Activated naive CD8-positive, alpha-beta T cell treated with anti-CD3 and anti-CD28 coated beads for 36 hours (primary cell): ENCODE measurements around the gene TMEM11. TPM values are rescaled to one million over a fixed set of nuclear protein-coding genes. Genes with fewer than 3 reads are reported as not detected.
"Not testable (repeated sequence)": the region's sequence is repeated elsewhere in the genome, so short reads cannot be mapped to it uniquely, and the experiment has no call there.

Source experiments
- DNase-seq: peaks from one replicate; pipeline ENCODE4 v3.0.0; 2021
- H3K27ac Mint-ChIP-seq: one replicate; pipeline ENCODE4 v1.8.0; 2022; ENCODE audit warnings: mild to moderate bottlenecking, moderate library complexity, mixed read lengths
- H3K27me3 Mint-ChIP-seq: one replicate; pipeline ENCODE4 v1.8.0; 2022; ENCODE audit warnings: mild to moderate bottlenecking, mixed read lengths
- H3K36me3 Mint-ChIP-seq: one replicate; pipeline ENCODE4 v1.8.0; 2021; ENCODE audit warnings: mild to moderate bottlenecking, mixed read lengths
- H3K4me1 Mint-ChIP-seq: one replicate; pipeline ENCODE4 v1.8.0; 2021; ENCODE audit warnings: mixed read lengths
- H3K4me3 Mint-ChIP-seq: one replicate; pipeline ENCODE4 v1.8.0; 2022; ENCODE audit warnings: mild to moderate bottlenecking, moderate library complexity, mixed read lengths
- H3K9me3 Mint-ChIP-seq: one replicate; pipeline ENCODE4 v1.8.0; 2022; ENCODE audit warnings: mixed read lengths
- total RNA-seq, 2 experiments: library from RNA; stranded (reverse); gene quantifications; one replicate each; pipeline ENCODE4 v1.2.3, GENCODE V29; 2021

The TMEM11 gene
- total RNA-seq, 2 experiments from 2014 or later: 28.3 to 29.8 TPM

GRCh38 chr17:21208352-21208751, 5.6 kb downstream of the TMEM11 start:
- DNase-seq: no peak
- Mint-ChIP-seq H3K27me3 (no peaks in the 10 kb centered on the region), H3K9me3 (no peaks in the 10 kb centered on the region), H3K36me3 (peaks cover 19% of the 10 kb centered on the region), H3K4me3 (no peak overlapping the region), H3K4me1 (peaks cover 41% of the 10 kb centered on the region), H3K27ac (no peak overlapping the region)

GRCh38 chr17:21204935-21205334, 9.0 kb downstream of the TMEM11 start:
- H3K4me3 Mint-ChIP-seq: no peak overlapping the region
- H3K27ac Mint-ChIP-seq: no peak overlapping the region
- H3K27me3 Mint-ChIP-seq: no peaks in the 10 kb centered on the region
- H3K36me3 Mint-ChIP-seq: peaks cover 3% of the 10 kb centered on the region
- DNase-seq: no peak
- H3K9me3 Mint-ChIP-seq: no peaks in the 10 kb centered on the region
- H3K4me1 Mint-ChIP-seq: peaks cover 24% of the 10 kb centered on the region

GRCh38 chr17:21202512-21202911, 11.4 kb downstream of the TMEM11 start:
- Mint-ChIP-seq H3K4me1 (peaks cover 22% of the 10 kb centered on the region), H3K9me3 (no peaks in the 10 kb centered on the region), H3K27ac (no peak overlapping the region), H3K27me3 (no peaks in the 10 kb centered on the region), H3K36me3 (peaks cover 12% of the 10 kb centered on the region), H3K4me3 (no peak overlapping the region)
- DNase-seq: no peak

- Mint-ChIP-seq H3K4me3 (no peak overlapping the region), H3K27me3 (no peaks in the 10 kb centered on the region), H3K36me3 (peaks cover 14% of the 10 kb centered on the region), H3K9me3 (no peaks in the 10 kb centered on the region), H3K4me1 (peaks cover 22% of the 10 kb centered on the region), H3K27ac (no peak overlapping the region)
- DNase-seq: no peak
Measured at GRCh38 chr17:21201874-21202273, 12.1 kb downstream of the TMEM11 start.

DNA sequence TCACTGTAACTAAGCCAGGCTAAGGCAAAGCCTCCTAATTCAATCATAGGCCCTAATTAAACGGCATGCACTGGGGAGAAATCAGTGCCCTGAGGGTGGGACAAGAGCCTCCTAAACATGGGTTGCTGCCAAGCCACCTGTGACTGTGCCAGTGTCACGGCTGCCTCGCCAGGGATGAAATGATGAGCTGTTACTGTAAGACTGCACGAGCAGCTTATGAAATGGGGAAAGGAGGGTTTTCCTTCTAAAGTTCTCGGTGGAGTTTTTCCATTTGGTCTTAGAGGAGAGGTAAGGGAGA, 12.7 kb downstream of the TMEM11 start:
- no peaks in the 10 kb centered on the region for H3K27me3 Mint-ChIP-seq
- H3K27ac Mint-ChIP-seq: no peak overlapping the region
- no peak overlapping the region for H3K4me3 Mint-ChIP-seq
- peaks cover 22% of the 10 kb centered on the region for H3K4me1 Mint-ChIP-seq
- H3K36me3 Mint-ChIP-seq: peaks cover 16% of the 10 kb centered on the region
- DNase-seq: no peak
- H3K9me3 Mint-ChIP-seq: no peaks in the 10 kb centered on the region

GRCh38 chr17:21200590-21201297, 13.2 kb downstream of the TMEM11 start:
- no peaks in the 10 kb centered on the region for H3K9me3 Mint-ChIP-seq
- H3K36me3 Mint-ChIP-seq: peaks cover 16% of the 10 kb centered on the region
- H3K4me3 Mint-ChIP-seq: no peak overlapping the region
- H3K4me1 Mint-ChIP-seq: peaks cover 17% of the 10 kb centered on the region
- DNase-seq: no peak
- no peaks in the 10 kb centered on the region for H3K27me3 Mint-ChIP-seq
- H3K27ac Mint-ChIP-seq: no peak overlapping the region

GRCh38 chr17:21199856-21200255, 14.1 kb downstream of the TMEM11 start:
- Mint-ChIP-seq H3K4me3 (no peak overlapping the region), H3K27ac (no peak overlapping the region), H3K27me3 (no peaks in the 10 kb centered on the region), H3K36me3 (peaks cover 17% of the 10 kb centered on the region), H3K9me3 (no peaks in the 10 kb centered on the region), H3K4me1 (peaks cover 15% of the 10 kb centered on the region)
- DNase-seq: no peak

- Mint-ChIP-seq H3K36me3 (peaks cover 17% of the 10 kb centered on the region), H3K27me3 (no peaks in the 10 kb centered on the region), H3K4me3 (no peak overlapping the region), H3K27ac (no peak overlapping the region), H3K9me3 (no peaks in the 10 kb centered on the region), H3K4me1 (peaks cover 15% of the 10 kb centered on the region)
- DNase-seq: no peak
Measured at GRCh38 chr17:21199311-21199710, 14.7 kb downstream of the TMEM11 start.

DNA sequence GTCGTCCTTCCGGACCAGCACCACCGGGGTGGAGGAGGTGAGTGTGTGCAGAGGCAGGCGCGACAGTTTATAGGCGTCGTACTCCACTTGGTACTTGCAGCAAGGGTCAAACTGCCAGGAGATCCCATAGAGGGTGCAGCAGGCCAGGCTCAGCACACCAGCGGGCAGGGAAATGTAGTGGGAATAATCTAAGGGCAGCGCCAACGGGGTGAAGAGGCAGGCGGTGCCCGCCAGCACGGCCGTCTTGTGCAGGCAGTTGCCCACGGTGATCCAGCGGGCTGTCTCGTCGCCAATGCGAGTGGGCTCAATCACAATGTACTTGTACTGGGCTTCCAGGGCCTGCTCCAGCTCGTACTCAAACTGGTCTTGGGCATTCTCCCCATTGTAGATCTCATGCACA, 15.6 kb downstream of the TMEM11 start:
- peaks cover 17% of the 10 kb centered on the region for H3K36me3 Mint-ChIP-seq
- no peak for DNase-seq
- H3K4me3 Mint-ChIP-seq: no peak overlapping the region
- no peak overlapping the region for H3K27ac Mint-ChIP-seq
- no peaks in the 10 kb centered on the region for H3K9me3 Mint-ChIP-seq
- H3K27me3 Mint-ChIP-seq: no peaks in the 10 kb centered on the region
- peaks cover 15% of the 10 kb centered on the region for H3K4me1 Mint-ChIP-seq

GRCh38 chr17:21196126-21196525, 17.8 kb downstream of the TMEM11 start:
- Mint-ChIP-seq H3K4me1 (peaks cover 15% of the 10 kb centered on the region), H3K36me3 (peaks cover 19% of the 10 kb centered on the region), H3K9me3 (no peaks in the 10 kb centered on the region), H3K4me3 (no peak overlapping the region), H3K27me3 (no peaks in the 10 kb centered on the region), H3K27ac (no peak overlapping the region)
- DNase-seq: no peak

GRCh38 chr17:21194703-21195102, 19.3 kb downstream of the TMEM11 start:
- H3K4me1 Mint-ChIP-seq: peaks cover 8% of the 10 kb centered on the region
- H3K4me3 Mint-ChIP-seq: no peak overlapping the region
- no peaks in the 10 kb centered on the region for H3K9me3 Mint-ChIP-seq
- peaks cover 19% of the 10 kb centered on the region for H3K36me3 Mint-ChIP-seq
- DNase-seq: no peak
- H3K27me3 Mint-ChIP-seq: no peaks in the 10 kb centered on the region
- no peak overlapping the region for H3K27ac Mint-ChIP-seq

DNA sequence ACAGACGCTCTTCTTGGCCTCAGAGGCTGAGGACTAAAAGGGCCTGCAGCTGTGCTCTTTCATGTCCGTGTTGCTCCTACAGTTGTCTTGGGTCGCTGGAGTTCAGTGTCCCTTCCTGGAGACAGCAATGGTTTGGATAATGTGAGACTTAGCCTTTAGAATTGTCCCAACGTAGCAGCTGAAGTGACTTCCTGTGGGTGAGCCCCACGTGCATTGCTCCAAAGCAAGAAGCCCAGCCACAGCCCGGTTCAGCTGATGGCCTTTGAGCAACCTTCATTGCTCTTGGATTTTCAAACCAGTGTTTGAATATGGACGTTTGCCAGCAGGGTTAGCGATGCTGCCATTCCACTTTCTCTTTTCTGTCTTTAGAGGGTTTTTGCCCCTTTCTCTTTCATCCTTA, 19.7 kb downstream of the TMEM11 start:
- Mint-ChIP-seq H3K4me1 (peaks cover 8% of the 10 kb centered on the region), H3K36me3 (peaks cover 19% of the 10 kb centered on the region), H3K9me3 (no peaks in the 10 kb centered on the region), H3K27ac (no peak overlapping the region), H3K4me3 (no peak overlapping the region), H3K27me3 (no peaks in the 10 kb centered on the region)
- no peak for DNase-seq

GRCh38 chr17:21193031-21193430, 20.9 kb downstream of the TMEM11 start:
- H3K9me3 Mint-ChIP-seq: no peaks in the 10 kb centered on the region
- no peaks in the 10 kb centered on the region for H3K27me3 Mint-ChIP-seq
- H3K36me3 Mint-ChIP-seq: peaks cover 14% of the 10 kb centered on the region
- no peak for DNase-seq
- H3K4me1 Mint-ChIP-seq: peaks cover 7% of the 10 kb centered on the region
- H3K4me3 Mint-ChIP-seq: no peak overlapping the region
- H3K27ac Mint-ChIP-seq: no peak overlapping the region

DNA sequence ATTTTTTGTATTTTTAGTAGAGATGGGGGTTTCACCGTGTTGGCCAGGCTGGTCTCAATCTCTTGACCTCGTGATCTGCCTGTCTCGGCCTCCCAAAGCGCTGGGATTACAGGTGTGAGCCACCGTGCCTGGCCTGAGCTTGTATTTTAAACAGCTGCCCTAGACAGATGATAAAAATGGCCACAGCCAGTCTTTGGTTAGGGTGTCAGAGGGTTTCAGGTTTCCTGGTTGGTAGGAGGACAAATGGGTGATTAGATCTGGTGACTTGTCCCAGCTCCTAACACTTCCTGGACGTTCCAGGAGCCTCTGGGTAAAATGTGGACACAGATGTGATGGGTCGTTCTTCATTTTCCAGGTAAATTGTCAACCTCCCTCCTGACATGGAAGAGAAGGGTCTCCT, 21.5 kb downstream of the TMEM11 start:
- not testable (repeated sequence) for H3K9me3 Mint-ChIP-seq, H3K27ac Mint-ChIP-seq, H3K4me3 Mint-ChIP-seq, H3K4me1 Mint-ChIP-seq, H3K27me3 Mint-ChIP-seq, H3K36me3 Mint-ChIP-seq, DNase-seq

- Mint-ChIP-seq H3K9me3 (no peaks in the 10 kb centered on the region), H3K4me3 (no peak overlapping the region), H3K27me3 (no peaks in the 10 kb centered on the region), H3K36me3 (peaks cover 4% of the 10 kb centered on the region), H3K27ac (no peak overlapping the region), H3K4me1 (peaks cover 7% of the 10 kb centered on the region)
- DNase-seq: no peak
Measured at GRCh38 chr17:21191698-21192097, 22.3 kb downstream of the TMEM11 start.

GRCh38 chr17:21190078-21190477, 23.9 kb downstream of the TMEM11 start:
- H3K27me3 Mint-ChIP-seq: no peaks in the 10 kb centered on the region
- peaks cover 8% of the 10 kb centered on the region for H3K36me3 Mint-ChIP-seq
- DNase-seq: no peak
- H3K4me3 Mint-ChIP-seq: no peak overlapping the region
- H3K4me1 Mint-ChIP-seq: peaks cover 7% of the 10 kb centered on the region
- no peak overlapping the region for H3K27ac Mint-ChIP-seq
- H3K9me3 Mint-ChIP-seq: no peaks in the 10 kb centered on the region
